NCI-H2227 treated with DMSO at 0.1 percent for 48 hours (cell line): ENCODE data around the gene IFIT2.
A peak's percentile ranks its signal among the peaks of the same experiment; 100 is the strongest.
"Not testable (repeated sequence)": the region's sequence is repeated elsewhere in the genome, so short reads cannot be mapped to it uniquely, and the experiment has no call there.

Source experiments
- DNase-seq: peaks from one replicate; lab custom pipeline; 2025; lab: John Stamatoyannopoulos, UW

The IFIT2 gene, protein sequence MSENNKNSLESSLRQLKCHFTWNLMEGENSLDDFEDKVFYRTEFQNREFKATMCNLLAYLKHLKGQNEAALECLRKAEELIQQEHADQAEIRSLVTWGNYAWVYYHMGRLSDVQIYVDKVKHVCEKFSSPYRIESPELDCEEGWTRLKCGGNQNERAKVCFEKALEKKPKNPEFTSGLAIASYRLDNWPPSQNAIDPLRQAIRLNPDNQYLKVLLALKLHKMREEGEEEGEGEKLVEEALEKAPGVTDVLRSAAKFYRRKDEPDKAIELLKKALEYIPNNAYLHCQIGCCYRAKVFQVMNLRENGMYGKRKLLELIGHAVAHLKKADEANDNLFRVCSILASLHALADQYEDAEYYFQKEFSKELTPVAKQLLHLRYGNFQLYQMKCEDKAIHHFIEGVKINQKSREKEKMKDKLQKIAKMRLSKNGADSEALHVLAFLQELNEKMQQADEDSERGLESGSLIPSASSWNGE

GRCh38 chr10:89301721-89302445, at the start of gene IFIT2:
IFIT2 (plus strand) TSS chr10:89302046; CDS start chr10:89302124, 78 bp downstream.
- DNase-seq = peak; percentile 52

GRCh38 chr10:89252225-89252585, 49.6 kb upstream of the IFIT2 start:
- DNase-seq = no peak

DNA sequence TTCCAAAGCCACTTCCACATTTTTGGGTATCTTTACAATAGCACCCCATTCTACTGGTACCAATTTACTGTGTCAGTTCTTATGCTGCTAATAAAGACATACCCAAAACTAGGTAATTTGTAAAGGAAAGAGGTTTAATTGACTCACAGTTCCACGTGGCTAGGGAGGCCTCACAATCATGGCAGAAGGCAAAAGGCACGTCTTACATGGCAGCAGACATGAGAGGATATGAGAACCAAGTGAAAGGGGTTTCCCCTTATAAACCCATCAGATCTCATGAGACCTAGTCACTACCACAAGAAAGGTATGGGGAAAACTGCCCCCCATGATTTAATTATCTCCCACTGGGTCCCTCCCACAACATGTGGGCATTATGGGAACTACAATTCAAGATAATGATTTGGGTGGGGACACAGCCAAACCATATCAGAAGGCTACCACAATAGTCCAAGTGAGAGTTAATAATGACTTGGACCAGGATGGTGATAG, 46.7 kb upstream of the IFIT2 start:
- DNase-seq = not testable (repeated sequence)

GRCh38 chr10:89255793-89256192, 46.1 kb upstream of the IFIT2 start:
- no peak for DNase-seq

GRCh38 chr10:89256340-89256739, 45.5 kb upstream of the IFIT2 start:
- no peak for DNase-seq

DNA sequence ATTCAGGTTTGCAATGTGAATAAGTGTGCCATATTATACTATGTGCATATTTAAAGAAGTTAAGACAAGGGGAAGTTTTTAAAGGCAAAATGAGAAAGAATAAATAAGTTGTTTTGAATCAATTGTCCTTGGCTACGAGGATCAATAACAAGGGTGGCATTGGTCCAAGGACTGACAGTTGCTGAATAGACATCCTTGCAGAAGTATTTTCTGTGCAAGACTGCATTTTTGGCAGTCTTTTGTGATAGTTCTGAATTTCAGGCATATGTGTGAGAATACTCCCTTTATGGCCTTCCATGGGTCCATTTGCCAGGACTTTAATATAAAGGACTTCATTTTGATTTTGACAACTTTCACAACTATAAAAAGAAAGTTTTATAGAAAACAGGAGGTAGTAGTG, 44.9 kb upstream of the IFIT2 start:
- DNase-seq = no peak

GRCh38 chr10:89257581-89257980, 44.3 kb upstream of the IFIT2 start:
- no peak for DNase-seq

- no peak for DNase-seq
Measured at GRCh38 chr10:89258881-89259280, 43.0 kb upstream of the IFIT2 start.

DNA sequence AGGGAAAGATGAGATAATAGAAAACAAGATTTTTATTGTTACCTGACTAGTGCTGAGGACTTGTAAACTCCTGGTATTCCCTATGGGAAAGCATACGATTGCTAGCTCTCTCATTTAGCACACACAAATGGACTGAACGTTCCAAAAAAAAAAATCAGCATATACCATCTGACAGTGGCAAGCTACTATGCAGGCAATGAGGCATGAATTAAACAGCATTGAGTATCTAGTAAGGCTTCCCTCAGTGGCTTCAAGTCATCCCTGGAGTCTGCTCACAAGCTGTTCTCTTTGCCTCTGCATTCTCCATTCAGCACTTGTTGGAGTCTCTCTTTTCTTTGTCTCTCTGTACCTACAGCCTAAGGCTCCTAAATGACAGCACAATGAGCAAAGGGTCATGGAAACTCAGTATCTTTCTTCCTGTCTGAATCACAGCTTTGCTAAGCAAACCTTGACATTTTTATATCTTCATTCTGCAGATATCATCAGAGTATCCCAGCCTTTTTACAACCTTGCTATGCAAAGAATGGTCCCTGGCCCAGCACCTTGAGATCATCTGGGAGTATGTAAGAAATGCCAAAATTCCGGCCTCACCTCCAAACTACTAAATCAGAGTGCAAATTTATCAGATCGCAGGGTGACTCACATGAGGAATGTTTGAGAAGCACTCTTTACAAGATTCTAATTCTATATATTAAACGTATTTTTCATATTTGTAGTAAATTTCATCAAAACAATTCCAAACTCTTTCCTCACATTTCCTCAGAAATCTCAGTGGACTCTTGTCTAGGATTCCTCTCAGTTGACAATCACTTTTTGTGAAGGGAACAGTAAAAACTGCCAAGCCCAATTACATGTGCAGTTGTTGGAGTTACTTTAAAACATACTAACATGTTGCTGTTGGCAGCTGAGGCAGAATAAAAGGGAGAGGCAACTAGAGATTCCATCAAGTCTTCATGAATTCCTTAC, 39.5 kb upstream of the IFIT2 start:
- no peak for DNase-seq

DNA sequence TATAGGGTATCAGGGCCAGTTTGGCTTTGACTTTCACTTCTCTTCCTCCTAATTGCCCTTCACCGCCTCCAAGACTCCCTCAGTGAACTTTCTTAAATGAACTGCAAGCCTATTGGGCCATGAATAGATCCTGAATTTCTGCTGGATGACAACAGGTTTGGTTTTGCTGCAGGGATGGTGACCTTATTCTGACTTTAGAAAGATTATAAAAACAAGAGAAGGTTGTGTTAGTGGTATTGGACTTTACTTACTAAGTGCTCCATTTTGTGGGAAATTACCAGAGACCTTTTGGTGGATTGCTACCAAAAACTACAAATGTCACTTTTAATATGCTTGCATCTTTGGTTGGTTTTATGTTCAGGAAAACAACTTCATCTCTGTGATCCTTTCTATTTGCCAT, 38.8 kb upstream of the IFIT2 start:
- DNase-seq = no peak

DNA sequence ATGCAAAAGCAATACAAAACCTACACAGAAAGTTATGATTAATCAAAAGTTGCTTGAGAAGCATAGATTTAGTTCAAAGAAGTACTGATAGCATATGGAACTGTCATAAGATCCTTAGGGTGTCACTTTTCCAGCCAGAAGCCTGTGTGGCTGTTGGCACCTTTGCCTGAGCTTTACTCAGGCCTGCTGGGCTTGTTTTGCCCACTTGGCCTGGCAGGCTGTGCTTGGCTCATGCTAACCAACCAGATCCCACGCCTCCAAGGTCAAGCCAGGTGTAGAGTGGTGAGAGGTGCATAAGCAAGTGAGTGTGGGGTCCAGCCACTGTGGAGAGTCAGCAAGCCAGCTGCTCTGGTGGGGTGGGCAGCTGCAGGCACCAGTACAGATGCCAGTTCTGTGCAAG, 38.3 kb upstream of the IFIT2 start:
- no peak for DNase-seq

DNA sequence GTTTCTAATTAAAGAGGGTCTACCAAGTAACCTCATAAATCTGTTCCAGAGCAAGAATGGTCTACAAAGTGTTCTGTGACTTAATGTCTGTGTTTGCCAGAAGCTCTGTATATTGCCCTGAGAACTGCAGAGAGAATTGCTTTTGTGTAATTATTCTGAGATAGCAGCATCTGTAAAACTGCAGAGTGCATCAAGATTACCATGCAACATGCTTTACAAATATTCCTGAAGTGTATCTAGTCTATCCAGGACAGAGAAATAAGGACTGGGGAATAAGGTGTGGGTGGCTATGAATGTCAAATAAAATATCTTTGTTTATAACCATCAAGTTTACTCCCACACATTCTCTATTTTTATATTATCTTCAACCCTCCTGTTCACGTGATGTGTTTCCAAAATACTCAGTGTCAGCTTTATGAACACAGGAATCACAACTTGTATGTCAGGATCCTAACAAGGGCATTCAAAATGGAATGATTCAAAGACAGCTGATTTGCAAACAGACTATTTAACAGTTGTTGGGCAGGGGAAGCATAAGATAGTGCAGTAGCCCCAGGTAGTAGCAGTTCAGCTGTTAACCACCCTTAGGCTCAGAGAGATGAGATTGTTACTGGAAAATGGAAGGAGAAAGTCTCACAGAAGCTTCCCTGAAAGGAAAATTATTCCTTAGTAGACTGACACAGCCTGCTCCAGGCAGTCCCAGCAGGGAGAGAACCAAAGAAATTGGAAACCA, 35.0 kb upstream of the IFIT2 start:
- DNase-seq = no peak

DNA sequence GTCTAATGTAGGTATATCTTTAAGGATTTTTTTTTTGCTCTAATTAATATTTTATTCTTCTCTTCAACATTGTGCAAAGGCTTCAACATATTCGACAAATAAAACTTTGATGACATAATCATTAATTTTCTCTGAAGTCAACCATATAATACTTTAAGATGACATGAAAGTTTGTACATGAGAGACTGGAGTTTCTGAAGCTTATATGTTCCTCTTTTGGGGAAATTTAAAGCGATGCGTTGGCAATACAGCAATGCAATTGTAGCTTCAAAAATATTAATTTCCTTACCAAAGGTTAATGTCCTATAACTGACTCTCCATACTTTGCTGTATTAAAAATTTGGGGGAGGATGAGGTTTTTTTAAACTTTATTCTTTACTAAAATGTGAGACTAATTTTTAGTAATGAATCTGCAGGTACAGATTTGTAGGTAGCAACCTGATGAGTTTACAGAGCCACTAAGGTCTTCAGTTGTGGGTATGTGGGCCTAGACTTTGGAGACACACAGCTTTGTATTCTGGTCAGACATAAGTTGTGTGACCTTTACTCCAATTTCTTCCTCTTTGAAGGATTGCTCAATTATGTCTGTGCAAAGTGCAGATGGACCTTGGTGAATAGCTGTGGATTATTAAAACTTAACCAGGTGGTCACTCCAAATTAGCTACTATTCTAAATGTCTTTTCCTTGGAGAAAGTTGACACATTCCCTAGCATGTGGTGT, 32.3 kb upstream of the IFIT2 start:
- DNase-seq = no peak

GRCh38 chr10:89270153-89270483, 31.7 kb upstream of the IFIT2 start:
- no peak for DNase-seq

DNA sequence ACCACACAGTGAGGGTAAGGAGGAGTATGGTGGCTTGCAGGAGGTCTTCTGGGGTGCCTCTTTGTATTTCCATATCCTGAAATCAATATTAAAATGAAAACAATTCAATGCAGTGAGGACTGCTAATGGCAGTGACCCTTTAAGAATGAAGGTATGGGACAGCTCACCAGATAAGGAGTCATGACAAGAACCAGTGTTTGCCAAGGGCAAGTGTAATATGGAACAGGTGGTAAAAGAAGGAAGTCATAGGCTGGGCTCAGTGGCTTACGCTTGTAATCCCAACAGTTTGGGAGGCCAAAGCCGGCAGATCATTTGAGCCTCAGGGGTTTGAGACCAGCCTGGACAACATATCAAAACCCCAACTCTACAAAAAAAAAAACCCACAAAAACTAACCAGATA, 30.3 kb upstream of the IFIT2 start:
- no peak for DNase-seq

DNA sequence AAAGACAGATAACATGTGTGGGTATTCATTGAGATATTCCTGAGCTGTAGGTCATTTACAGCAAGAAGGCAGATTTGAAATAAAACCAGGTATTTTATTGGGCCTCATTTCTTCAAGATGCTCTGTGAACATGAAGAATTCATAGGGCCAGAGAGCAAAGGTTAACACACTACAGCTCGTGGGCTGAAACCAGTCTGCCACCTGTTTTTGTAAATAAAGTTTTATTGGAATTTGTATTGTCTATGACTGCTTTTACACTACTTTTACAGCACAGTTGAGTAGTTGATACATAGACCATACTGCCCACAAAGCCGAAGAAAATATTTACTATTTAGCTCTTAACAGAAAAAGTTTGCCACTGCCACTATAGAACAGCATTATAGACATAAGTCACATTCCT, 28.2 kb upstream of the IFIT2 start:
- no peak for DNase-seq

GRCh38 chr10:89274928-89275327, 26.9 kb upstream of the IFIT2 start:
- no peak for DNase-seq

- DNase-seq = no peak
Measured at GRCh38 chr10:89275383-89275782, 26.5 kb upstream of the IFIT2 start.

GRCh38 chr10:89278034-89278535, 23.8 kb upstream of the IFIT2 start:
- no peak for DNase-seq

DNA sequence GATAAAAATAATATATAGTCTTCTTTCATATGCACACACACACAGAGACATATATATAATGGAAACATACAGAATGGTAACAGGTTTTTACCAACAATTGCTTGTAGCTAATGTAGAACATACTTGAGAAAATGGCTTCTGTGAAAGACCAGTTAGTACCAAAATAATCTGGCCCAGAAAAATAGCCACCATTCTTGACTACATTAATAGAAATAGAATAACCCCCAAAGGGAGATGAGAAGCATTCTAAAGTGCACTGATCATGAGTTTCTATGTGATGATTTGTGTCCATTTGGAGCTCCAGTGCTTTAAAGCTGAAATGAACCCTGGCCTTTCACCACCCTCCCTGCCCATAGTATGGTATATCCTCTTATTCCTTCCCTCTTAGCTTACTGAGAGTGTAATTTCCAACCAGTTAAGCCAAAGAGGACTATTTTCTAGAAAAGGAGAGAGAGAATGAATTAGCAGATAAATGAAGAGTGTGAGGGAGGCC, 22.9 kb upstream of the IFIT2 start:
- DNase-seq = no peak
